GM19463 (cell line): ENCODE data around the gene SHOC1.
"Not testable (repeated sequence)": the region's sequence is repeated elsewhere in the genome, so short reads cannot be mapped to it uniquely, and the experiment has no call there.

Experiments used
- ATAC-seq: cut with Tn5 transposase; IDR thresholded peaks from one replicate; pipeline ENCODE4 v1.9.1; 2021; ENCODE audit warnings: mild to moderate bottlenecking, moderate library complexity; ENCODE audit not compliant: unreplicated experiment

The SHOC1 gene

GRCh38 chr9:111805830-111806241, 11.1 kb upstream of the SHOC1 start:
- no peak for ATAC-seq

GRCh38 chr9:111805262-111805661, 10.5 kb upstream of the SHOC1 start:
- ATAC-seq: no peak

DNA sequence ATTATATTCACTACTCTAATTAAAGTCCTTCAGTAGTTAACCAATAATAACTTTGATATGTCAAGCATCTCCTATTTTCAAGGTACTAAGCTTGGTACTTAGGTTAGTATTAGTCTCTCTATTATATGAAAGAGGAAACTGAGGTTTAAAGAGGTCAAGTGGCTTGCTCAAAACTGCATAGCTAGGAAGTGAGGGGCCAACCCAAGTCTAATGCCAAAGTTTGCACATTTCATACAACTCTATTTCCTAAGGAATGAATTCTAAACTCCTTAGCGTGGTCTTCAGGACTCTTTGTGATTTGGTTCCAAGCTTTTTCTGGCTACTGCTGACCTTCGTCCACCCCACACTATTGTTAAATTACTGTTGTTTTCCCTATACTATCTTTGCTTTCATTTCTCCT, 9.9 kb upstream of the SHOC1 start:
- ATAC-seq: no peak

DNA sequence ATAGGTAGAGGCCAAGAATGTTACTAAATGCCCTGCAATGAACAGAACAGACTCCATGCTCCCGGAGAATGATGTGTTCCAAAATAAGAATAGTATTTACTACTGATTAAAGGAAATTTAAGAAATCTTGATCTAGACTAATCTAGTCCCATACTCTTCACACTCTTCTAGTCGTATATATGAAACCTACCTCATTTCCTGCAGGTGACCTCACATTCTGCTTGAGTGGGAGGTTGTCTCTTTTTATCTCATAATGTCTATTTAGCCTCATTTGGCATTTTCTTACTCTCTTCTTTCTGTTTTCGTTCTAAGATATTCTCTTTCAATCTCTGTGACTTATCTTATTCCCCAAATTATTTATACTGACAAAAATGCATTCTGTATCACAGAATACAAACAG, 9.2 kb upstream of the SHOC1 start:
- ATAC-seq: no peak

DNA sequence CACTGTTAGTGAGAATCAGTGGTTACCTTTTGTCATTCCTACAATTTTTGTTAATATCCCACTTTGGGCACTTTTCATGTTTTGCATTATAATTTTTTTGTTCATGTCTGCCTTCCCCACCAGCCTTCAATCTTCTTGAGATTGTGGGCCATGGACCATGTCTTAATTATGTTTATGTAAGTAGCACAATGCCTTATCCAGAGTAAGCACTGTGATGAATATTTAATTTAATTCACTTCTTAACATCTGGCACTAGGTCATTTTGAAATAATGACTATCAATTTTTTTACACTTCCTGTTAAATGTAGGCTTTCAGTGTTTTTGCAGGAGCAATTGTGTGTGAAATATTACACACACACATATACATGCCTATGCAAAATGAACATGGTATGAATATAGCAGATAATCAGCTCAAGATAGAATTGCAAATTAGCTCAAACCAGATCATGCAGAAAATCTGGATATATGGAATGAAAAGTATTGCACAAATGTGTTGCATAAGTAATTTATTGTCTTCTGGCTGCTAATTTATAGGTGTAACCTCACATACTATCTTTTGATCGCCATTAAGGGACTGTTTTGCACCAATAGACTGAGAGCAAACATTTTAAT, 5.3 kb upstream of the SHOC1 start:
- no peak for ATAC-seq

DNA sequence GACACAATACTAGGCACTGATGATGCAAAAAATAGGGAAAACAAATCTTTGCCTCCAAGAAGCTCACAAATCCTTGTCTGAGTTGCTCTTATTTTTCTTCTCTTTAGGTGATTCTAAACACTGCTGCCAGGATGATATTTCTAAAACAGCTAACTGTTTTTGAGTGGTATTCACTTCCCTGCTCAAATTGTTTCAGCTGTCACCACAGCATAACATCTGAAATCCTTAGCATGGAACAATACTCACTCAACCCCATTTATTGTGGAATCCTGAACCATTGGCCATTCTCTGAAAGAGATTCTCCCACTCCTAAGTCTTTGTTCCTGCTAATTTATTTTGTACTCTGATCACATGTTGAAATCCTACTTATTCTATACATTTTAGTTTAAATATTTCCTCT, 4.8 kb upstream of the SHOC1 start:
- no peak for ATAC-seq

DNA sequence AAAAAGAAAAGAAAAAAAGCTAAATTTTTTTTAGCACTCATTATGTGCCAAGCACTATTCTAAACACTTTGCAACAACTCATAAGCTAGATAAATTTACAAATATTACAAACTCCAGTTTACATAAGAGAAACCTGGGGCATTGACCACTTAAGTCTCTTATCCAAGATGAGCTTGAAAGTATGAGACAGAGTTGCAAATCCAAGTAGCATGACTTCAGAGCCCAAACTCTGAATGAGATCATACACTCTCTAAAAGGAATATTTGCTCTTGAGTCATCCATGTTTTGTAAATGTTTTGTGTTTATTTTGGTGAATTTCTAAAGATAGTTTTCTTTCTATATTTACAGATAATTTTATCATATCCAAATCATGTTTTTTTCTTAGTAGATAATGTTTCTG, 4.0 kb upstream of the SHOC1 start:
- ATAC-seq: no peak

- ATAC-seq: no peak
Observed at GRCh38 chr9:111795557-111795839, 761 bp upstream of the SHOC1 start.

GRCh38 chr9:111791821-111792220, 2.9 kb downstream of the SHOC1 start:
- not testable (repeated sequence) for ATAC-seq

DNA sequence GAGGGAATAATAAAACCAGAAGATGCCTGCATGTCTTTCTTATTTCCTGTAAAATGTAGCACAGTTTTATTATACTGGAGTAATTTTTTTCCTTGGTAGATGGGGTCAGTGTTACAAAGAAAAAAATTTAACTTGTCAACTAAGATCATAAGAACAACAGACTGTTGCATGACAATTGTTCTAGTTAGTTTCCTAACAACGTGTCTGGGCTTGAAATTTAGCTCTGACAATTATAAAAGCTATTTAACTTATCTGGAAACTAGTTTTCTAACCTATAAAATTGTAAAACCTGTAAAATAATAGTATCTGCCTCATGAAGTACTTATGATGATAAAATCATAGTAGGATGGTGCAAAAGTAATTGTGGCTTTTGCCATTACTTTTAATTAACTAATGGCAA, 4.9 kb downstream of the SHOC1 start:
- no peak for ATAC-seq

DNA sequence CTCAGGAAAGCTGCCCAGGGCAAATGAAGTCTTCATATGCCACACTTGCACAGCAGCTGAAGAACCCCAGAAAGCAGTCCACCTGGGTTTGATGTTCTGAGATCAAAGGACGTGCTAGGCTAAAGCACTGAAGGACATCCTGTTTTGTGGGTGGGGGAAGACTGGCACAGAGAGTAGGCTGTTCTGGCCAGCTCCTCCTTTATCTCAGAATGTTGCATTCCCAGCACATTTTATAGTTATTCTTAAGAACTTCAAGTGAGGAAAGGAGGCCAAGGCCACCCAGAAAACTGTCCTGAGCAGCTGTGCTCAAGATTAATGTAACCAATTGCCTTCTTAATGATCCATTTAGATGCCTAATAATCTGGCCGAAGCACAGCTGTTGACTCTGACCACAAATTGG, 10.9 kb downstream of the SHOC1 start:
- no peak for ATAC-seq

GRCh38 chr9:111783424-111783823, 11.3 kb downstream of the SHOC1 start:
- no peak for ATAC-seq

DNA sequence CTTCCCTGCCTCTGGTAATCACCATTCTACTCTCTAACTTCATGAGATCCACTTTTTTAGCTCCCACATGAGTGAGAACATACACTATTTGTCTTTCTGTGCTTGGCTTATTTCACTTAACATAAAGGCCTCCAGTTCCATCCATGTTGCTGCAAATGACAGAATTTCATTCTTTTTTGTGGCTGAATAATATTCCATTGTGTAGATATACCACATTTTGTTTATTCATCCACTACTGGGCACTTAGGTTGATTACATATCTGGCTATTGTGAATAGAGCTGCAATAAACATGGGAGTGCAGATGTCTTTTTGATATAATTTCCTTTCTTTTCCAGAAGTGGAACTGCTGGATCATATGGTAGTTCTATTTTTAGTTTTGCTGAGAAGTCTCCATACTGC, 28.7 kb downstream of the SHOC1 start:
- ATAC-seq: no peak

- no peak for ATAC-seq
Observed at GRCh38 chr9:111762556-111762955, 32.2 kb downstream of the SHOC1 start.

GRCh38 chr9:111759762-111760639, 34.7 kb downstream of the SHOC1 start:
- ATAC-seq: no peak

DNA sequence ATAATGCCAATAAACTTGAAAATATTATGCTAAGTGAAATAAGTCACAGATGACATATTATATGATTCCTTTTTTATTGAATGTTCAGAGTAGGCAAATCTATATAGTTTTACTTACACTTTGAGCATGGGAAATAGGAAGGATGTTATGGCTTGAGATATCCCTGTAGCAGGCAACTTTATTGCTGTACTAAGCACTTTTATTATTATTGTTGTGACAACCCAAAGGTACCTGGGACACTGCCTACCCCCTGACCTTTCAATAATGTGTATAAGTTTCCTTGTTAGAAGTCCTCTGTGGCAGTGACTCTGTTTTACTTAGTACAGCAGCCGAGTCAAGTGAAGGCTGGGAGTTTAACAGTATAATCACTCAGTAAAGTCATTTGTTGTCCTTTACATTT, 39.9 kb downstream of the SHOC1 start:
- no peak for ATAC-seq

DNA sequence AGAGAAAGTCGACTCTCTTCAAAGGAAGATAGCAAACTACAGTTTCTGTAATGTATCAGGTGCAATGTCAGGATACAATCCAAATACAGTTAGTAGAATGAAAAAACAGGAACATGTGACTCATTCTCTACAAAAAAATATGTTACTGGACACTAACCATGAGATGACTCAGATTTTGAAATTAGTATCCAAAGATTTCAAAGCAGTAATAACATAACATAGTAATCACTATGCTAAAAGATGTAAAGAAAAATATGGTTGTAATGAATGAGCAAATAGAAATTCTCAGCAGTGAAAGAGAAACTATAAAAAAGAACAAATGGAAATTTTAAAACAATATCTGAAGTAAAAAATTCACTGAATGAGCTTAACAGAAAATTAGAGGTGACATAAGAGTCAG, 42.3 kb downstream of the SHOC1 start:
- no peak for ATAC-seq
